A204.1 (cell line): Measurements from ENCODE around the gene WNT4.

Experiments used
- FAIRE-seq: peaks from 2 replicates; lab custom pipeline; 2012; peaks lifted over from hg19 to GRCh38; lab: Jason Lieb, UNC

The WNT4 gene

DNA sequence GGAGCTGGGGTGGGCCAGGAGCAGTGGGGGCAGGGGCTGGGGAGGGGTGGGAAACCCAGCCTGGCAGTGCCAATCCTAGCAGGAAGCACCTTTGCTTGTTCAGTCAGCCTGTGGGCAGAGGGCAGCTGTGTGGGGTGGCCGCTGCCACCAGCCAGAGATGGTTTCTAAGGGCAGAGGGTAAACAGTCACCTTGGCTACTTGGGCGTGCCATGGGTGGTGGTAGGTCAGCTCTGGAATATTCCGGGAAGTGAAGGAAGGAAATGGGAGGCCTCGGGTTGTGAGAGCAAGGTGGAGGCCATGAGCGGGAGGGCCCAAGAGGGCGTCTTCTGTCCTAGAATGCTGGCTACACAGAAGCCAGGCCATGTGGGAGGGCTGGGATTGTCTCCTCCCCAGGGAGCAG, 20.7 kb upstream of the WNT4 start:
- no peak for FAIRE-seq

- no peak for FAIRE-seq
These were observed 20.2 kb upstream of the WNT4 start for GRCh38 chr1:22163137-22163536.

GRCh38 chr1:22159891-22160290, 17.0 kb upstream of the WNT4 start:
- no peak for FAIRE-seq

DNA sequence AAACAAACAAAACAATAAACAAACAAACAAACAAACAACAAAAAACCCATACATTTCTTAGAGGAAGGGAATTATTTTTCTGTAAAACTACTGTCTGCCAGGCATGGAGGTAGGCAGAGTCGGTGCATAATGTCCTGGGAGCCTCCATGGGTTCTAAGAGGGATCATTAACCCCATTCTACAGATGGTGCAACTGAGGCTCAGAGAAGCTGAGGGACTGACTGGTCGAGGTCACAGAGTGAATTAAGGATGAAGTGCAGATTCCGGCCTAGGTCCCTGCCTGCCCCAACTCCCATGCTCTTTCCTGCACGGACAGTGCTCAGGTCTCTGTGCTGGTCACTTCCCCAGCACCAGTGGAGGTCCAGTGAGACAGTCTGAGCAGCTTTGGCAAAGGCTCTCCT, 15.8 kb upstream of the WNT4 start:
- FAIRE-seq: no peak

DNA sequence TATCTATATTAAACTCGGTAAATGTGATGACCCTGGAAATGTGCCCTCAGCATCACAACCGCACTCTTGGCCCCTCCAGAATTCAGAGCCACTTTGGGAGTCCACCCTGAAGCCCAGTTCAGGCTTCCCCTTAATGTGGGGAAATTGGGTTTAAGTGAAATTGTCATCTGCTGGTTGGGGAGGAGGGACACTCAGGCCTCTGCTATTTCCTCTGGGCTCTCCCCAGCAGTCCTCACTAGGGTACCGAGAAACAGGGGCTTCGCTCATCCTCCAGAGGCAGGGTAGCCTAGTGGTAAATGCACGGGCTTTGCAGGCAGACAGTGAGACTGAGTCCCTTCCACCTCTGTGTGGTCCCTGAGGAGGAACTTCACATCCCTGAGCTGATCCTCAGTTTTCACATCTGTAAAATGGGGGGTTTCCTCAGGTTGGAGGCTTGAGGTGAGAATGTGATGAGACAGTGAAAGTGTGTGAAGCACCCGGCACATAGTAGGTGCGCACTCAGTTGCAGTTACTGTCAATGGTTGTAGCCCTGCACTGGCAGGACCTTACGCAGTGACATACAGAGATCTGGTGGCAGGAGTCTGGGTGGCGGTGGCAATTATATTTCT, 14.6 kb upstream of the WNT4 start:
- FAIRE-seq: no peak

DNA sequence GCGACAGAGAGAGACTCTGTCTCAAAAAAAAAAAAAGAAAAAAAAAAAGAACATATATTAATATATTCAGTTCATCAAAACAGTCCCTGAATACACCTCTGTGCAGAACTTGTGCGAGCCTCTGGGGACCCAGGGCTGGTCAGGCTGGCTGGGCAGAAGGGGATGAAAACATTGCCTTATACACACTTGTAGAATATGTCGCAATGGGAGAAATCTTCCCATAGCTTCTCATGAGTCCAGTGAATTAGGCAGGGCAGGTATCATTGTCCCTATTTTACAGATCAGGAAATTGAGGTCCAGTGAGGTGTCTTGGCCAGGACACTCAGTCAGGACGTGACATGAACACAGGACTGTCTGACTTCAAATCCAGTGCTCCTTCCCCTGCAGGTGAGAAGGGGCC, 12.6 kb upstream of the WNT4 start:
- FAIRE-seq: no peak

GRCh38 chr1:22154626-22155025, 11.7 kb upstream of the WNT4 start:
- no peak for FAIRE-seq

GRCh38 chr1:22153660-22154437, 11.0 kb upstream of the WNT4 start:
- FAIRE-seq: no peak

- FAIRE-seq: no peak
These were observed 8.0 kb upstream of the WNT4 start for GRCh38 chr1:22150923-22151322.

DNA sequence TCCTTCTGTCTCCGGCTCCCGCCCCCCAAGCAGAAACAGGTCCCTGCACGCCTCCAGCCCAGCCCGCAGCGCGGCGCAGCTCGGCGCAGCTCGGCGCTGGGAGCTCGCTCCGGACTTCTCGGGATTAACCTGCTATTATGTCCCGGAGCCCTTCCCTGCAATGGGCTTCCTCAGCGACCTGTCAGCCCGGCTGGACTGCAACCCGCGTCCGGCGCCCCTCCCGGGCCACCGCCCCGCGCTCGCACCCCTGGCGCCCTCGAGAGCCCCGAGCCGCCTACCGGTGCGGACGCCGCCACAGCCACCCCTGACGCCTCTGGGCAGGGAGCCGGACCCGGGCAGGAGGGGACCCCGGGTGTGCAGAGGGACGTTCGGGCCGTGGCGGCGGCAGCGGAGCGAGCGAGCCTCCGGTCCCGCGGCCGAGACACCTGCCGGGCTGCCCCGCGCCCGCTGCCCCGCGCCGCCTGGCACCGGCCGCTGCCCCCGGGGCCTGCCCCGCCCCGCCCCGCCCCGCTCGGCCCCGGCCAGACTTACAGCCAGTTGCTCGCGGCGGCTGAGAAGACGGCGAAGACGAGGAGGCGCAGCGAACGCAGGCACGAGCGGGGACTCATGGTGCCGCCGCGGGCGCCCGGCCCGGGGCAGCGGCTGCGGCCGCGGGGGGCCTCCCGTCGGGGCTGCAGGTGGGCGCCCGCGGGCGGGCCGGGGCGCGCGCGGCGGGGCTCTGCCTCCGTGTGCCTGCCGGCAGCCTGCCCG, 407 bp downstream of the WNT4 start:
- no peak for FAIRE-seq

DNA sequence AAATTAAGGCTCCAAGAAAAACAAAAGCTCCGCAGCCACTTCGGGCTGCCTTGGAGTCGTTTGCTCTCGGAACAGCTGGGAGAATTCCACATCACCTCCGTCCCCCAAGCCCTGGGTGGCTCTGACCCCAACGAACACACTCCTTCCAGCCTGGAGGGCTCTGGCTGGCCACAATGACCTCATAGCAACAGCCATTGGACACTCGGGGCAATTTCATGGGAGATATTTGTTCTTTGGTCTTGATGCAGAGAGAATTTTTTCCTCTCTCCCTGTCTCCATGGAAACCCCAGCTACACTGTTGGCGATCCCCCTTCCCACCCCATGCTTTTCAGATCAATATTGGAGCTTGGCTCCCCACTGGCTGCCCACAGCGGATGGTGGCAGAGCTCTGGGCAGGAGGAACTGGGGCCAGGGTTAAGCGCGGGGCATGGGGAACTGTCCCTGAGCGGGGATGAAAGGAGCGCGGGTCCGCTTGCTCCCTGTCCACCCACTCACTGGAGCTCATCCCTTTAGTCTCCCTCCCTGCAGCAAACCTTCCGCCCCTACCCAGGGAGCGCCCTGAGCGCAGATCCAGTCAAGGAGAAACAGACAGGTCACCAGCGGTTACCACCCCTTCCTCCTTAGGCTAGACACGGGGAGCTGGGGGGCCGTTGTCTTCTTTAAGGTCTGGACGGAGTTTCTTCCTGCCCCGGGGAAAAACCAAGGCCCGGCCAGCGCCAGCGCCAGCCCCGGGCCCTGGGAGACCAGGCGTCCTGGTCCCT, 1.2 kb downstream of the WNT4 start:
- FAIRE-seq: no peak

- FAIRE-seq: no peak
These were observed 2.2 kb downstream of the WNT4 start for GRCh38 chr1:22140694-22141093.

- FAIRE-seq: no peak
These were observed 3.1 kb downstream of the WNT4 start for GRCh38 chr1:22139817-22140216.

GRCh38 chr1:22139066-22139594, 3.8 kb downstream of the WNT4 start:
- FAIRE-seq: no peak

DNA sequence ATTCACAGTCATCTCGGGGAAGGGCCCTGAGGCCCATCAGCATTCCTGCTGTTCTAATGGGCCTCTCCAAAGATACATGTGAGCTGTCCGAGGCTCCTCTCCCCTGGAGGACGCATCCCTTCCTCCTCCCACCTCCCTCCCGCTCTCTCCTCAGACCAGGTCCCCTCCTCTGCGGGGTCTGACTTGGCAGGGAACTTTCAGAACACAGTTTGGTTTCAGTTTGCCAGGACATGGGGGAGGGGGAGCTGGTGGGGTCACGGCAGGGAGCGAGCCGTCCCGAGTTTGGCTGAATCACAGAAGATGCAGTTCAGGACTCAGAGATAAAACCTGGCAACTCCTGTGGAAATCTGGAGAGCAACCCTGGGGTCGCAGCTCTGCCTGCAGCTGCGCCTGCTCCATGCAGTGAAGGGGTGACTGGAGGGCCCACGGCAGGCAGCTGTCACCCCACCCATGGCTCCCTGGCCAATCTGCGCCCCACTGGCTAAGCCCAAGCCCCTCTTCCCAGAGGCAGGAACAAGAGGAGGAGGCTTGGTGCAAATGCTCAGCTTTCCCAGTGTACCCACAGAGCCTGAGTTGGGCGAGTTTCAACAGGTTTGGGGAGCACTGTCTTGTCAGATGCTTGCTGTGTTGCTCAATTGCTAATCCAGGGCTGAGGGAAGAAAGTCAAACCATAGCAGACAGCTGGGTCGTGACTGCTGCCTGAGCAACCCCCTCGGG, 5.7 kb downstream of the WNT4 start:
- FAIRE-seq: no peak

GRCh38 chr1:22133931-22134324, 9.0 kb downstream of the WNT4 start:
- FAIRE-seq: no peak

DNA sequence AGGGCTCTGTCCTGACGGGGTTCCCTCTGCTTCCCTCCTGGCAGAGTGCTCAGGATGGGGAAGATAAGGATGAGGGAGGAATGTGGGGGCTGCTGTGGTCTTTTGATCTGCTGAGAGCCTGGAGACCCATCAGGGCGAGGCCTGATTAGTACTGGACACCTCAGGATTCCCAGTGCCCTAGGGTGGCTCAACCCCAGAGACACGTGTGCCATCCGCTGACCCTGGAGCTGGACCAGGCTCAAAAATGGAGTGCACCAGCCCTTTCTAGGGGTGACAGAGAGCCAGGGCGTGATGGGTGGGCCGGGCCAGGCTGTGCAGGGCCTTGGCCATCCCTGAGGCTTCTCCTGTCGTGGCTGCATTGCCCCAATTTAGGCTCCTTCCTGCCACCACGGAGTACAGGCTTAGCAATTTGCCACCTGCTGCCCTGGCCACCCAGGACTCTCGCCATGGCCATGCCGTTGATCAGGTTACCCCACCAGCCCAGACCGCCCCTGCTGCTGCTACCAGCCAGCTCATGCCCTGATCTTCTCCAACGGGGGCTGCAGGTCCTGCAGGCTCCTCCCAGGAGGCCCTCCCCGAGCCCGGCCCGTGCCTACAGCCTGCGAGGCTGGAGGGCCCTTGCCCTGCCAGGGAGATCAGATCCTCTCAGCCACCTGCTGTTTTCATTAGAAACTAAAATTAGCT, 9.5 kb downstream of the WNT4 start:
- FAIRE-seq: no peak

GRCh38 chr1:22132517-22133235, 10.2 kb downstream of the WNT4 start:
- FAIRE-seq: no peak

DNA sequence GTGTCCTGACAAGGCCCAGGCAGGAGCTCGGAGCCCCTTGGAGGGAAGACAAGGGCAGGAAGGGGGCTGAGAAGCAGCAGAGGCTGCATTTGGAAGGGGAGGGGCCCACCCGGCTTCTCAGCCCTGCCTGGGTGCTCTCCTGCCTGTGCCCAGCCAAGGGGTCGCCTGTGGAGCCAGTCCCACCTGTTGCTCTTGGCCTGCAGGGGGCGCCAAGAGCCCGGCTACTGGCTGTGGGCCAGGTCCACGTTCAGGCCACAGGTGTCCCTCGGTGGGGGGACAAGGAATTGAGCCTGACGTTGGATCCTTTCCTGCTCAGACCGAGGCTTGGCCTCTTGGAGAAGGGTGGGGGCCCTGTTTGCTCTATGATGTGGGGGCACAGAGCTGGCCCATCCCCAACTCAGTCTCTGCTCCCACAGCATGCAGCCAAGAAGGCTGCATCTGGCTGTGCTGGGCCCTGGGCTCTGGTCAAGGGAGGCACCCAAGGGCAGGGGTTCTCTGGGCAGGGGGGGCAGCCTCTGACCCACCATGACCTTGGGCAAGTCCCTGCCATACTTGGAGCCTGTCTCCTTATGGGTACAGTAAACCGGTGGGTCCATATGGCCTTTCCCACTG, 10.9 kb downstream of the WNT4 start:
- no peak for FAIRE-seq

GRCh38 chr1:22131062-22131461, 11.8 kb downstream of the WNT4 start:
- no peak for FAIRE-seq
